DOHH2 (cell line): ENCODE results near the gene AUTS2.

Experiments used
- EZH2phosphoT487 ChIP-seq: fragments of 200-600 bp; sonication (generic); IDR thresholded peaks from 2 replicates; pipeline ENCODE4 v1.6.1; 2017; ENCODE audit warnings: borderline replicate concordance, mild to moderate bottlenecking, antibody characterized with exemption, low read length, moderate library complexity, mixed read lengths
- TF ChIP-seq, protein P1 (sequence below): fragments of 200-600 bp; sonication (generic); IDR thresholded peaks from one replicate; pipeline ENCODE4 v1.5.1; 2014; ENCODE audit warnings: antibody characterized with exemption, mild to moderate bottlenecking, low read depth, low read length; ENCODE audit not compliant: poor library complexity, severe bottlenecking

DNA sequence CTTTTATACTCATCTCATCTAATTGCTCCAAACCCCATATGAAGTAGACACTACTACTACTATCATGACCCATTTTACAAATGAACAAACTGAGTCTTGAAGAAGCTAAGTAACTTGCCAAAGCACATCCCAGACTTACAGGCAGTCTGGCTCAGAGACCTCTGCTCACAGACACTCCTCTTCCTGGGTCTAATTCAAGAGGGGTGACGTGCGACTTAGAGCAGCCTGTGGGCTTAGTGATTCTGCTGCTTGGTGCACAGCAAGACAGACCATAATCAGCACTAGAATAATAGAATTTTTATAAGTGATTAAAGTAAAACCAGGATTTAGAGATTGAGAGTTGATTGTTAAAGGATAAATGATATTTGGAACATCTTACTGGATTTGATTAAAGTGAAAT is 750.8 kb downstream of the AUTS2 start:
- TF ChIP-seq, protein P1, sequence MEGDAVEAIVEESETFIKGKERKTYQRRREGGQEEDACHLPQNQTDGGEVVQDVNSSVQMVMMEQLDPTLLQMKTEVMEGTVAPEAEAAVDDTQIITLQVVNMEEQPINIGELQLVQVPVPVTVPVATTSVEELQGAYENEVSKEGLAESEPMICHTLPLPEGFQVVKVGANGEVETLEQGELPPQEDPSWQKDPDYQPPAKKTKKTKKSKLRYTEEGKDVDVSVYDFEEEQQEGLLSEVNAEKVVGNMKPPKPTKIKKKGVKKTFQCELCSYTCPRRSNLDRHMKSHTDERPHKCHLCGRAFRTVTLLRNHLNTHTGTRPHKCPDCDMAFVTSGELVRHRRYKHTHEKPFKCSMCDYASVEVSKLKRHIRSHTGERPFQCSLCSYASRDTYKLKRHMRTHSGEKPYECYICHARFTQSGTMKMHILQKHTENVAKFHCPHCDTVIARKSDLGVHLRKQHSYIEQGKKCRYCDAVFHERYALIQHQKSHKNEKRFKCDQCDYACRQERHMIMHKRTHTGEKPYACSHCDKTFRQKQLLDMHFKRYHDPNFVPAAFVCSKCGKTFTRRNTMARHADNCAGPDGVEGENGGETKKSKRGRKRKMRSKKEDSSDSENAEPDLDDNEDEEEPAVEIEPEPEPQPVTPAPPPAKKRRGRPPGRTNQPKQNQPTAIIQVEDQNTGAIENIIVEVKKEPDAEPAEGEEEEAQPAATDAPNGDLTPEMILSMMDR: no peak
- no peak for TF ChIP-seq EZH2phosphoT487
